Central memory CD8-positive, alpha-beta T cell (primary cell): ENCODE results near the gene SP4.

Experiments used
- ATAC-seq: fragments of 150-1000 bp; cut with Tn5 transposase; replicated peaks from 2 replicates; pipeline ENCODE4 v1.10.0; 2022; ENCODE audit warnings: mild to moderate bottlenecking, moderate FRiP score, moderate number of reproducible peaks; ENCODE audit not compliant: poor library complexity, severe bottlenecking; ENCODE audit errors: extremely low read depth
- DNase-seq, 2 donors: peaks; one replicate each; pipeline ENCODE4 v3.0.0; 2021; ENCODE audit warnings: low spot score in 2 of 2
- H3K27ac Mint-ChIP-seq: one replicate; pipeline ENCODE4 v1.8.0; 2022; ENCODE audit warnings: low read depth, mild to moderate bottlenecking, moderate library complexity, mixed read lengths
- H3K27me3 Mint-ChIP-seq: one replicate; pipeline ENCODE4 v1.8.0; 2022; ENCODE audit warnings: mixed read lengths
- H3K36me3 Mint-ChIP-seq: one replicate; pipeline ENCODE4 v1.8.0; 2022; ENCODE audit warnings: mild to moderate bottlenecking, moderate library complexity, mixed read lengths; ENCODE audit not compliant: insufficient read depth
- H3K4me1 Mint-ChIP-seq: one replicate; pipeline ENCODE4 v1.8.0; 2022; ENCODE audit warnings: mixed read lengths
- H3K4me3 Mint-ChIP-seq: one replicate; pipeline ENCODE4 v1.8.0; 2022; ENCODE audit warnings: mild to moderate bottlenecking, moderate library complexity, mixed read lengths
- H3K9me3 Mint-ChIP-seq: one replicate; pipeline ENCODE4 v1.8.0; 2022; ENCODE audit warnings: mixed read lengths

The SP4 gene

DNA sequence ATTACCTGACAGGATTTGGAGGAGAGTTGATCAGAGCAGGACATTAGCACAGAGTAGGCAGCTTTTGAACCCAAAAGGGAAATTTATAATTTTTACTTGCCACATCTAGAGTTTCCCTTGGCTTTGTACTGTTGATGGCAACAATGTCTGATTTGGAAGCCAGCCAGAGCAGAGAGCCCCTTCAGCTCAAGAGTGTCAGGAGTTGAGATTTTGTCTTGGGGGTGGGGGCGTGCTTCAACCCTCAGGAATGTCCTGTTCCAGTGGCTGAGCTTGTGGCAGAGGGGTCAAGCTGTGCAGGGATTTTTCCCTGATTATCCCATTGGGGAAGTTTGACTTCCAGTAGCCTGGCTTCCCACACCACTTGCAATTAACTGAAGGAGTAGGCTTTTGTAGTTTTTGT lies 27.0 kb downstream of the SP4 start:
- Mint-ChIP-seq H3K4me1 (peaks cover 44% of the 10 kb centered on the region), H3K27ac (no peak overlapping the region), H3K36me3 (peaks cover 23% of the 10 kb centered on the region), H3K9me3 (no peaks in the 10 kb centered on the region), H3K4me3 (no peak overlapping the region), H3K27me3 (no peaks in the 10 kb centered on the region)
- ATAC-seq (no peak), DNase-seq (no peak)

GRCh38 chr7:21461282-21461681 lies 33.4 kb downstream of the SP4 start:
- DNase-seq, result no peak
- Mint-ChIP-seq H3K4me3 (no peak overlapping the region), H3K36me3 (peaks cover 15% of the 10 kb centered on the region), H3K27me3 (no peaks in the 10 kb centered on the region), H3K27ac (no peak overlapping the region), H3K9me3 (no peaks in the 10 kb centered on the region), H3K4me1 (peaks cover 50% of the 10 kb centered on the region)
- ATAC-seq, result no peak

GRCh38 chr7:21462081-21462480 lies 34.2 kb downstream of the SP4 start:
- ATAC-seq, result no peak
- Mint-ChIP-seq H3K4me1 (peaks cover 46% of the 10 kb centered on the region), H3K4me3 (no peak overlapping the region), H3K9me3 (no peaks in the 10 kb centered on the region), H3K27me3 (no peaks in the 10 kb centered on the region), H3K36me3 (peaks cover 14% of the 10 kb centered on the region), H3K27ac (peak overlapping the region; percentile 47)
- no peak for DNase-seq

- peak overlapping the region; percentile 47 for H3K27ac Mint-ChIP-seq
- peaks cover 10% of the 10 kb centered on the region for H3K36me3 Mint-ChIP-seq
- H3K4me1 Mint-ChIP-seq, result peaks cover 52% of the 10 kb centered on the region
These were observed 35.6 kb downstream of the SP4 start for GRCh38 chr7:21463524-21463923.

DNA sequence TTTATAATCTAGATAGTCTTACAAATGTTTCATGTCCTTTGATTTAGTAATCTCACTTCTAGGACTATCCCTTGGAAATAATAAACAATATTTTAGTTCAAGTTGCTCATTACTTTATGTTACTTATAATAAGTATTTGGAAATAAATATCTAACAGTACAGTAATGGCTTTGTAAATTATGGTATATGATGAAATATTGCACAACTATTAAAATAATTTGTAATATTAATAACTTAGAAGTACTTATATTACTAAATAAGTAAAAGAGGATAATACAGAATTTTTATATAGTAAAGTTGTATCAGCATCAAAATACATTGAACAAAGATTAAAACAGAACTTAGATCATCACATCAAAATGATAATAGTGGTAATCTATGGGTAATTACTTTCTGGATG lies 41.1 kb downstream of the SP4 start:
- Mint-ChIP-seq H3K4me1 (peaks cover 50% of the 10 kb centered on the region), H3K4me3 (no peak overlapping the region), H3K36me3 (peaks cover 6% of the 10 kb centered on the region), H3K9me3 (no peaks in the 10 kb centered on the region), H3K27me3 (no peaks in the 10 kb centered on the region), H3K27ac (no peak overlapping the region)
- ATAC-seq (no peak), DNase-seq (no peak)

More at GRCh38 chr7:21463524-21463923, 35.6 kb downstream of the SP4 start:
- peak overlapping the region; percentile 29 for H3K4me3 Mint-ChIP-seq
- H3K27me3 Mint-ChIP-seq, result no peaks in the 10 kb centered on the region
- DNase-seq (no peak), ATAC-seq (no peak)
- H3K9me3 Mint-ChIP-seq, result no peaks in the 10 kb centered on the region

DNA sequence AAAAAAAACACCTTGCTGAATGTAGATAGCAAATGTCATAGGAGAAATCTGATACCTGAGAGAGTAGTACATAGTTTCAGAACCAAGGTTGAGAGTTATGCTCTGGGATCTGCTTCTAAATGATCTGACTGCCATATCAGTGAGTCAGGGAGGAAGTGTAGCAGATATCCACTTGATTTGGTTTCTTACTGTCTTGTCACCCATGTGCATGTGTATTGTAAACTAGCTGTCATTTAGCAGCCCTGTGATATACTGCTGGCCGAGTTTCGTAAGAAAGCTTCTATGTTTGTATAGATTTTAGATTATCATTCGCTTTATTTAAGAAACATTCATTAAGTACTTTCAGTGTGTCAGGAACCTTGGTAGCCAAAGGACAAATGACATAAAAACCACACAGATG lies 42.0 kb downstream of the SP4 start:
- H3K4me3 Mint-ChIP-seq, result no peak overlapping the region
- no peak for DNase-seq
- ATAC-seq, result no peak
- H3K4me1 Mint-ChIP-seq, result peaks cover 50% of the 10 kb centered on the region
- no peaks in the 10 kb centered on the region for H3K9me3 Mint-ChIP-seq
- no peaks in the 10 kb centered on the region for H3K27me3 Mint-ChIP-seq
- H3K27ac Mint-ChIP-seq, result no peak overlapping the region
- H3K36me3 Mint-ChIP-seq, result peaks cover 3% of the 10 kb centered on the region

GRCh38 chr7:21472029-21472428 lies 44.1 kb downstream of the SP4 start:
- ATAC-seq (no peak), DNase-seq (no peak)
- no peaks in the 10 kb centered on the region for H3K27me3 Mint-ChIP-seq
- H3K27ac Mint-ChIP-seq, result peak overlapping the region; percentile 13
- no peaks in the 10 kb centered on the region for H3K9me3 Mint-ChIP-seq
- H3K4me1 Mint-ChIP-seq, result peaks cover 35% of the 10 kb centered on the region
- H3K36me3 Mint-ChIP-seq, result peaks cover 5% of the 10 kb centered on the region
- no peak overlapping the region for H3K4me3 Mint-ChIP-seq

- H3K36me3 Mint-ChIP-seq, result peaks cover 18% of the 10 kb centered on the region
- DNase-seq (no peak), ATAC-seq (no peak)
- H3K27ac Mint-ChIP-seq, result no peak overlapping the region
- H3K27me3 Mint-ChIP-seq, result no peaks in the 10 kb centered on the region
- H3K4me3 Mint-ChIP-seq, result no peak overlapping the region
- no peaks in the 10 kb centered on the region for H3K9me3 Mint-ChIP-seq
- peaks cover 45% of the 10 kb centered on the region for H3K4me1 Mint-ChIP-seq
These were observed 48.5 kb downstream of the SP4 start for GRCh38 chr7:21476429-21476828.

DNA sequence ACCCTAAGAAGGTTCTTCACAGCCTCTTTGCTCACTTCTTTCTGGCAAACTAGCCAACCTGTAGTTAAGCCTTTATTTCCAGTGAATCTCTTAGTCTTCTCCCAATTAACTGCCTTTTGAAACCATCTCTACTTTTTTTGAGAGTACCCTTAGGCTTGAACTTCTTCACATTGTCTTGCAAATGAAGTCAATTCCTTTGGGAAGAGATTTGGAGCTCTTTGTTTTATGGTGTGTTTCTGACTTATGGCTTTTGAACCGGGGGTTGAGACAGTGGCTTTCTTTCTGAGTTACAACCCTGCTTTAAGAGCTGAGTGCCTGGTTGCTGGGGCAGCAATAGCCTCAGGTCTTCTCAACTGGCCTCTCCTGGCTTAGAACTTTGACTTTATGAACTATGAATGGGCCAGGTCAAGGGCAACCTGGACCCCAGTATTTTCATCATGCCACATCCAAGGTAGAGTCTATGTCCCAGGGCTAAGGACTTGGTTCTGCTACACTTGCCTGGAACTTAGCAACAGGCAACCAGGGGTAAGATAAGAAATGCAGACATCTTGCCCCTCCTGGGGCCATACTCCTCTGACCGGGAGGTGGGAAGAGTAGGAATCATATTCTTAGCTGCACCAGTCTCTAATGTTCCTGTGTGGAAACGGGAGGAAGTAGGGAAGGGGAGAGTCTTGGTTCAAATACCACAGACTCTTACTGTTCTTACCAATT lies 53.0 kb downstream of the SP4 start:
- H3K36me3 Mint-ChIP-seq, result peaks cover 33% of the 10 kb centered on the region
- H3K4me1 Mint-ChIP-seq, result peaks cover 27% of the 10 kb centered on the region
- no peaks in the 10 kb centered on the region for H3K27me3 Mint-ChIP-seq
- no peak for DNase-seq
- H3K9me3 Mint-ChIP-seq, result no peaks in the 10 kb centered on the region
- no peak for ATAC-seq
- H3K4me3 Mint-ChIP-seq, result no peak overlapping the region
- peak overlapping the region; percentile 37 for H3K27ac Mint-ChIP-seq

DNA sequence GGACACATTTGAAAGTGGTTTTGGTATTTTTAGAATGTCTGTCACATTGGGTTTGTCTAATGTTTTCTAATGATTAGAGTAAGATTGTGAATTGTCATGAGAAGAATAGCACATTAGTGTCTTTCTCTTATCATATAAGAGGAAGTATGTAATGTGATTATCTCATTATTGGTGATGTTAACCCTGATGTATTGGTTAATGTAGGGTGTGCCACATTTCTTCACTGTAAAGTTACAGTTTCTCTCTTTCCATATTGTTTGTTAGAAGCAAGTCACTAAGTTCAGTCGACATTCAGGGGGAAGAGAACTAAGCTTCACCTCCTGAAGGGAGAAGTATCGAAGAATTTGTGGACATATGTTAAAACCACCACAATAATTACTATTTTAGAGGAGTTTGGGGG lies 58.6 kb downstream of the SP4 start:
- no peak overlapping the region for H3K4me3 Mint-ChIP-seq
- peak overlapping the region; percentile 82 for H3K27ac Mint-ChIP-seq
- H3K4me1 Mint-ChIP-seq, result peaks cover 25% of the 10 kb centered on the region
- H3K9me3 Mint-ChIP-seq, result no peaks in the 10 kb centered on the region
- H3K27me3 Mint-ChIP-seq, result no peaks in the 10 kb centered on the region
- ATAC-seq (no peak), DNase-seq (no peak)
- H3K36me3 Mint-ChIP-seq, result peaks cover 25% of the 10 kb centered on the region

DNA sequence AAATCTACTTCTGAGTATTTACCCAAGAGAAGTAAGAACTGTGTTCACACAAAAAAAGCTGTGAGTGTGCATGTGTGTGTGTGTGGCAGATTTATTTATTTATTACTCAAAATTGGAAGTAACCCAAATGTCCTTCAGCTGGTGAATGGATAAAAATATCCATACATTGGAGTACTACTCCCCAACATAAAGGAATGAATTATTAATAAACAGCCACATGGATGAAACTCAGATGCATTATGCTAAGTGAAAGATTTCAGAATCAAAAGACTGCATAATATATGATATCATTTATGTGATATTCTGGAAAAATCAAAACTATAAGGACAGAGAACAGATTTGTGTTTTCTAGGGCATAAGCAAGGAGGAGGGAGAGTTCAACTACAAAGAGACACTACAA lies 67.8 kb downstream of the SP4 start:
- DNase-seq (no peak), ATAC-seq (no peak)
- Mint-ChIP-seq H3K9me3 (peaks cover 4% of the 10 kb centered on the region), H3K27ac (no peak overlapping the region), H3K4me3 (no peak overlapping the region), H3K36me3 (peaks cover 9% of the 10 kb centered on the region), H3K4me1 (peaks cover 6% of the 10 kb centered on the region), H3K27me3 (no peaks in the 10 kb centered on the region)

DNA sequence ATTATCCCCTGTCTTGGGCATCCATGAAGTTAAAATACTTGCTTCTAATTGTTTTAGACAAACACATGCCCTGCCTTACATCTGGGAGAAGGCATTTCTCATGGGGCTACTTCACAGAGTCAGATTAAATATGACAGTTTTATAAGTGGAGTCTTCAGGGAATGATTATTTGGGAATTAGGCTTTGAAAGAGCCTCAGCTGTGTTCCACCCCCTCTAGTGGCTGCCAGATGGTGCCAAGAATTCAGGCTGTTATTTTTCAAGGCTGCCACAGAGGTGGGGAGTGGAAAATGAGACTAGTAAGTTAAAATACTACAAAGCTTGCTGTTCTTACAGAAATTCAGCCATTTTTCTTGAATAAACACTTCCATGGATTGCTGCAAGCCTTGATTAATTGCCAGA lies 69.2 kb downstream of the SP4 start:
- H3K9me3 Mint-ChIP-seq, result peaks cover 4% of the 10 kb centered on the region
- peaks cover 7% of the 10 kb centered on the region for H3K36me3 Mint-ChIP-seq
- H3K27ac Mint-ChIP-seq, result no peak overlapping the region
- no peaks in the 10 kb centered on the region for H3K27me3 Mint-ChIP-seq
- H3K4me3 Mint-ChIP-seq, result no peak overlapping the region
- no peak for ATAC-seq
- peaks cover 12% of the 10 kb centered on the region for H3K4me1 Mint-ChIP-seq
- no peak for DNase-seq

DNA sequence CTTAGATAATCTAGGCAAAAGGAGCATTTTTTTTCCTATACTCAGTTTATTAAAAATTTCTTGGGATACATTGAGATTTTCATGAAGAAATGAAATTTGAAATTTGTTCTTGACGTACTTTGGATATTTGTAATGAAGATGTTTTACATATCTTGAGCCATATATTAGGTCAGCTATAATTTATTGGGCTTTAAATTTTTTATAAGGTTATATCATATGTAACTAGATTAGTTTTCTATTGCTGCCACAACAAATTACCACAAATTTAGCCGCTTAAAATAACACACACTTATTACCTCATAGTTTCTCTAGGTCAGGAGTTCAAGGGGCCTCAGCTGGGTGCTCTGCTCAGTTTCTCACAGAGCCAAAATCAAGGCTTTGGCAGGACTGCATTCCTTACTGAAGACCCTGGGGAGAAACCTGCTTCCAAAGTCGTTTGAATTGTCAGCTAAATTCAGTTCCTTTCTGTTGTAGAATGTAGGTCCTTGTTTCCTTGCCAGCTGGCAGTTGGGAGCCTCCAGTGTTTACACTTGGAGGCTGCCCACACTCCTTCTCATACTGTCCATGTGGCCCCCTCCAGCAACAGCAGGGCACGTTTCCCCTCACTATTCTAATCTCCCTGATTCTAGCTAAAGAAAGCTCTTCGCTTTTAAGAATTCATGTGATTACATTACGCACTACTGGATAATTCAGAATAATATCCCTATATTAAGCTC lies 72.4 kb downstream of the SP4 start:
- Mint-ChIP-seq H3K27me3 (no peaks in the 10 kb centered on the region), H3K4me3 (no peak overlapping the region), H3K27ac (no peak overlapping the region), H3K9me3 (peaks cover 4% of the 10 kb centered on the region), H3K36me3 (peaks cover 11% of the 10 kb centered on the region), H3K4me1 (peaks cover 12% of the 10 kb centered on the region)
- DNase-seq (no peak), ATAC-seq (no peak)
